HG03378 (cell line): ENCODE results near the gene FUT3.
"Not testable (repeated sequence)": the region's sequence is repeated elsewhere in the genome, so short reads cannot be mapped to it uniquely, and the experiment has no call there.

Experiments
- ATAC-seq: cut with Tn5 transposase; IDR thresholded peaks from one replicate; pipeline ENCODE4 v1.9.1; 2021; ENCODE audit warnings: mild to moderate bottlenecking, moderate library complexity; ENCODE audit not compliant: unreplicated experiment

FUT3 gene

DNA sequence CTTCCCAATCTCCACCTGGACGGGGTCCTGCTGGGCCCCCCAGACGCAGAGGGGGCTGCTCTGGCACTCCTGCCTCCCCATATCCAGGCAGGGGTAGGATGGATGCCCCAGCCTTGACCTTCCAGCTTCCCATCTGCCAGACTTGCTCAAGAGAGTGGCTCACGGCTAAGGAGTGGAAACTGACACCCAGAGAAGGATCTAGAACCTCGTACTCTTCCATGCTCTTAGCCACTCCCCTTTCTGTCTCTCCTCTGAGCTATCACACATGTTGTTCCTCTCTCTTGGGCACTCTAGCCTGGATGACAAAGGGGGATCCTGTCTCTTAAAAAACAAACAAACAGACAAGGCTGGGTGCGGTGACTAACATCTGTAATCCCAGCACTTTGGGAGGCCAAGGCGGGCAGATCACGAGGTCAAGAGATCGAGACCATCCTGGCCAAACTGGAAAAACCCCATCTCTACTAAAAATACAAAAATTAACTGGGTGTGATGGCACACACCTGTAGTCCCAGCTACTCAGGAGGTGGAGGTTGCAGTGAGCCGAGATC, 31.2 kb upstream of the FUT3 start:
- ATAC-seq: no peak

DNA sequence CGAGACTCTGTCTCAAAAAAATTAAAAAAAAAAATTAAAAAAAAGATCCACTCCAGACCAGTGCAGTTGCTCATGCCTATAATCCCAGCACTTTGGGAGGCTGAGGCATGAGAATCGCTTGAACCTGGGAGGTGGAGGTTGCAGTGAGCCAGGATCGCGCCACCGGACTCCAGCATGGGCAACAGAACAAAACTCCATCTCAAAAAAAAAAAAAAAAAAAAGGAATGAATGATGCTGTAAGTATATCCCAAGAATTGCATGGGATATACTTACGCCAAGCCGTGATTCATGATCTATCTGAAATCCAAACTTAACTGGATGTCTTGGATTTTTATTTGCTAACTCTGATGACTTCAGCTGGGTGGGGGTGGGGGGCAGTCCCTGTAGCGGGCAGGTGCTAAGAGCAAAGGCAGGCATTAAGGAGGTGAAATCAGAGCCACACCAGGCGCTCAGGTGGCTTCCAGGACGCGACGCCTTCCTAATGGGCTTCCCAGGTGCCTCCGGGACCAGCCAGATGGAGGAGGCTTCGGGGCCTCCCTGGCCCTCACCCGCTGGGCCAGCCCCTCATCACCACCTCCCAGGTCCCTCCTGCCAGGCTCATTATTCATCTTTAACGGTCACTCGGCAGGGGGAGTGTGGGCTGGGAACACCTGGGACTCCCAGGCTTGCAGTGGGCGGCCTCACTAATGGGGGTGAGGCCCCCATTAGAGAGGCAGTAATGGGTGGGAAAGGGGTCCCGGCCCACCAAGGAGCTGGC, 30.5 kb upstream of the FUT3 start:
- no peak for ATAC-seq

DNA sequence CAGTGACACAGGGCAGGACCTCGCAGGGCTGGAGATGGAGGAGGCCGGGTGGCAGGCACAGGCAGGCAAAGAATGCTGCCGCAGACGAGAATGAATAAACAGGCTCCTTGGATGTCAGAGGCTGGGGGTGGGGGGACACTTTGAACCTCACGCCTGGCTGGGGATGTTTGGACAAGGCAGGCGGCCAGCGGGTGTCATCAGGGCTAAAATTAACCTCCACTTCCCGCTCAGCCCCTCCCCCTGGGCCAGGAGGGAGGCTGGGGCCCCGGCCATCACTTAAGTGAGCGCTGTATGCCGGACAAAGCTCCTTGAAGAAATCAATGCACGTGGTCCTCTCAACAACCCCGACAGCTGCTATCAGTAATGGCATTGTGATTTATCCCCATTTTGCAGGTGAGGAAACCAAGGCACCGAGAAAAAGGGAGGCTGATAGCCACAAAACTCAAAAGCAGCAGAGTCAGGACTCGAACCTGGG, 29.4 kb upstream of the FUT3 start:
- no peak for ATAC-seq

DNA sequence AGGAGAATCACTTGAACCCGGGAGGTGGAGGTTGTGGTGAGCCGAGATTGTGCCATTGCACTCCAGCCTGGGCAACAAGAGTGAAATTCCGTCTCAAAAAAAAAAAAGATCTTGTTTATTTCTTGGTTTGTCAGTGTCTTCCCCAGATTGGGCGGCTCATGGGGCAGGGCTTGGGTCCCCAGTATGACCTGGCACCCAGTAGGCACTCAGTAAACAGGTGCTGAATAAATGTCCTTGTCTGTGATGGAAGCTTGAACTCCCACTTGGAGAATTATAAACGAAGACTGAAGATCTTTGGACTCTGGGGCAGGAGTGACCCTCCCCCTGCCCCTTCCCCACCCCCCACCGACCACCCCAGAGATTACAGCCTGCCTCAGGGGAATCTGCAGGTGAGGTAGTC, 28.9 kb upstream of the FUT3 start:
- ATAC-seq: no peak

DNA sequence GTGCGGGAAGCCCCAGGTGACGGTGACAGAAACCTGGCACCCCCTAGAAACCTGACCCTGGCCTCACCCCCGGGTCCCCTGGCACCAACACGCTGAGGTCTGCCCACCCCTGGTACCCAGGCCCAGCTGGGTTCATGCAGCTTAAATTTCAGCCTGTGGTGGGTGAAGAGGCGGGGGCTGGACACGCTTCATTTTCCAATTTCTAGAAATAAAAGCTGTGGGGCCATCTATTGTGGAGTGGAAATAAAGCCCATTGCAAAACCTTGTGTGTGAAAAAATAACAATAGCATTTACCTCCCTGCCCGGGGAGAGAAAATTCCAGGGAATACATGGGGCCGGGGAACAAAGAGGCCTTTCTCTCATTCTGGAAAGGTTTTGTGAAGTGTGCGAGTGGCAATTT, 26.6 kb upstream of the FUT3 start:
- ATAC-seq: no peak

DNA sequence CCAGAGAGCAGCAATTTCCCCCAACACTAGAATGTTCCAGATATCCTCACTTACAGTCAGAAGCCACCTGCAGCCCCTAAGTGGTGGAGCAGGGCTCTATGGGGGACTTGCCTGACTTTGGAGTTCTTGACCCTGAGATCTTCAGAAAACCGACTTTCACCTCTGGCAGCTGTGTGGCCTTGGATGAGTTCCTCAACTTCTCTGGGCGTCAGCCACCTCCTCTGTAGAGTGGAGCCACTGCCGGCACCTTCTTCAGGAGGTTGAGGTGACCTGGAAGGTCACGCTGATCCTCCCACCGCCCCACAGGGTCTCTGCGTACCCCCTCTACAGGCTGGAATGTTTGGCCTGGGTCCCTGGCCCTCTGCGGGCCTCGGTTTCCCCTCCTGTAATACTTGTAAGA, 26.2 kb upstream of the FUT3 start:
- no peak for ATAC-seq

DNA sequence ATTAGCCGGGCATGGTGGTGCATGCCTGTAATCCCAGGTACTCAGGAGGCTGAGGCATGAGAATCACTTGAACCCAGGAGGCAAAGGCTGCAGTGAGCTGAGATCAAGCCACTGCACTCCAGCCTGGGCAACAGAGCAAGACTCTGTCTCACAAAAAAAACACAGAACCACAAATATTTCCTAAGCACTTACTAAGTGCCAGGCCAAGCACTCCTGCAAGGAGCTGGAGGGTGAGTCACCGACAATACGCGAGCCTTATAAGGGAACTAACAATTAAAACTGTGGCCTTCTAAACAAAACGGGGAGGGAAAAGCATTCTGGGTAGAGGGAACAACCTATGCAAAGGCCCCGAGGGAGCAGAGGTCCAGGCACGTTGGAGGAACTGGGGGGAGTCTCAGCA, 23.2 kb upstream of the FUT3 start:
- ATAC-seq: not testable (repeated sequence)

DNA sequence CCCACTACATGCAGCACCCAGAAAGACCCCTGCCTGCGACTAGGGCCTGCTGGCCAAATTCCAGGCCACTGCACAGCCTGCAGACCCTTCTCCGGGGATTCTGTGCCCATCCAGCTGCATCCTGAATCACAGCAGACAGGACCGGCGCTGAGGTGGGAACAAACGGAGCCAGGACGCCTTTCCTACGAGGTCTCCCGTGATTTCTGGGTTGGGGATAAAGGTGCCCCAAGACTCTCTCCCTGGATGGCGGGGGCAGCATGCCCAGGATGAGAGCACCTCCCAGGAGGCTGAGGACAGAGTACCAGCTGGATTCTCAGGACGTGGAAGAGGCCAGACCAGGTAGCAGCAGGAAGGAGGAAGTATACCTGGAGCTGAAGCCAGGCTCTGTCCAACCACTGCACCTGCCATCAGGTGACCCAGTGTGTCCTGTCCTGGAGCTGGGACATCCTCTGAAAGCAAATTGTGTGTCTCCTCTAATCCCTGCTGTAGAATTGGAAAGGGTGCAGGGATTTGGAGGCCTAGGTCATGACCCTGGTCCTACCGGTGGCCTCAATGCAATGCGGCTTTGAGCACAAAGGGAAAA, 22.5 kb upstream of the FUT3 start:
- ATAC-seq: no peak

DNA sequence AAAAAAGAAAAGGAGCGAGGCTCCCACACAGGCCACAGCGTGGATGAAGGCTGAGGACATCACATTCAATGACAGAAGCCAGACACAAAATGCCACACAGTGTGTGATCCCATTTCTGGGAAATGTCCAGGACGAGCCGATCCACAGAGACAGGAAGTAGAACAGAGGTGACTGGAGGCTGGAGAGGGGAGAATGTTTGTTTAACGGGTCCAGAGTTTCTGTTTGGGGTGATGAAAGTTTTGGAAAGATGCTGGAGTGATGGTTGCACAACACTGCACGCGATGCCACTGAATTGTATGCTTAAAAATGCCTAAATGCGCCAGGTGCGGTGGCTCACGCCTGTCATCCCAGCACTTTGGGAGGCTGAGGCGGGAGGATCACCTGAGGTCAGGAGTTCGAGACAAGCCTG, 19.7 kb upstream of the FUT3 start:
- ATAC-seq: no peak

DNA sequence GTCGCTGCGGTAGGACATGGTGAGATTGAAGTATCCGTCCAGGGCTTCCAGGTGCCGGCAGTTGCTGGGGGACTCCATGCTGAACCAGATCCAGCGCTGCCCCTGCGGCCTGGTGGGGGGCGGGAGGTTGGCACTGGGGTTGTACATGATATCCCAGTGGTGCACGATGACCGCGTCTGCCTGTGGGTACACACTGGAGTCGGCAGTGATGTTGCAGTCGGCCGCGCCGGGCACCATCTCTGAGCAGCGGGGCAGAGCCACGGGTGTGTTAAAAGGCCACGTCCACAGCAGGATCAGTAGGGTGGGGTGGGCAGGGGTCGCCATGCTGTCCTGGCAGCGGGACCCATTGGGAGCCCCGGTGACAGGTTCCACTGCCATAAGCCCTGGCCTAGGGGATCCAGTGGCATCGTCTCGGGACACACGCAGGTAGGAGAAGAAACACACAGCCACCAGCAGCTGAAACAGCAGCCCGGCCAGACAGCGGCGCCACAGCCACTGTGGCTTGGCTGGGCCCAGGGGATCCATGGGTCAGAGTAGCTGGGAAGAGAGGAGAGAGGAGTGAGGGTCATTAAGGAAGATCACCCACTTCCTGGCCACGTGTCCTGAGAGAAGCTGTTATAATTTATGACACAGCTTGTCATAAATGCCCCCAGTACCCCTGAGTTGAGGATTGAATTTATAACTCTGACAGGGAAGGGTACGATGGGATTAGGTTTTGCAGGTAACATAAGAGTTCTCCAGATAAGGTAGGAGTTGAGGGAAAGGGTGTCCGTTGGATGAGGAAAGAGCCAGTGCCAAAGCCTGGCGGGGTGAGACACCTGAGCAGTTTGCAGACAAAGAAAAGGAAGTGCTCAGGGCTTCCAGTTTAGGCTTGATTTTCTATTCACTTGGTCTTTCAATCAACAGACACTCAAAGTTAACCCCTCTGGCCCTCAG, 16.2 kb upstream of the FUT3 start:
- no peak for ATAC-seq

DNA sequence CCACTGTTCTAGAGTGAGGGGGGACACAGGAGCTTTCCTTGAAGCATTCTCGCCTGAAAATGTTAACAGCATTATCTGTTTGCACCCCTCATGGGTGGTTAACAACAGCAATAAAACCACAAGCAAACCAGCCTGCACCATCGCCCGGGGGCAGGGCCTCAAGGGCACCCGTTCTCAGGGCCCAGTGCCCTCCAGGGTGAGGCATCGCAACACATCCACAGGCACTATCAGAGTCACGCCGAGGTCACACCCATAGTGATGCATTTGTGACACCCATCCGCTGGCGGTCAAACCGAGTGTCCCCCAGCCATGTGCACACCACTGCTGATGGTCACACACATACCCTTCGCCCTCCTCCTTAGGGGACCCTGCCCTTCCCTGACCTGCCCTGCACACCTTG, 14.5 kb upstream of the FUT3 start:
- ATAC-seq: no peak

DNA sequence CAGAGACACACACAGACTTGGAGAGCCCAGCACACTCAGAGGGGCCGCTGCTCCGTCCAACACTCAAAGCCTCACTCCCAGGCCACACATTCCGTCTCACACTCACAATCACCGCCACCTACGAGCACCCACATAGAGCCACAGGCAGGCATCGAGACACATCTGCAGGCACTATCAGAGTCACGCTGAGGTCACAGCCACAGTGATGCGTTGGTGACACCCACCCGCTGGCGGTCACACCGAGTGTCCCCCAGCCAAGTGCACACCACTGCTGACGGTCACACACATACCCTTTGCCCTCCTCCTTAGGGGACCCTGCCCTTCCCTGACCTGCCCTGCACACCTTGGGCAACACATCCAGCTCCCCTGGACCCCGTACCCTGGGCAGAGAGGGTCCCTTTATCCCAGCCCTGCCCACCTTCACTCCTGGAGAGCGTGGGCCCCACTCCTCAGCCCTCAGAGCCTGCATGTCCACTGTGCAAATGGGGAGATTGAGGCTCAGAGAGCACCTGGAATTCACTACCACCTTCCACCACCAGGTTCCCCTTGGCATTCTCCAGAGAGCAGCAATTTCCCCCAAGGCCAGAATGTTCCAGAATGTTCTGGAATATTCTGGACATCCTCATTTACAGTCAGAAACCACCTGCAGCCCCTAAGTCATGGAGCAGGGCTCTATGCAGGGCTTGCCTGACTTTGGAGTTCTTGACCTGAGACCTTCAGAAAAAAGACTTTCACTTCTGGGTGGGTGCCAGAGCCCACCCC, 13.7 kb upstream of the FUT3 start:
- ATAC-seq: no peak

DNA sequence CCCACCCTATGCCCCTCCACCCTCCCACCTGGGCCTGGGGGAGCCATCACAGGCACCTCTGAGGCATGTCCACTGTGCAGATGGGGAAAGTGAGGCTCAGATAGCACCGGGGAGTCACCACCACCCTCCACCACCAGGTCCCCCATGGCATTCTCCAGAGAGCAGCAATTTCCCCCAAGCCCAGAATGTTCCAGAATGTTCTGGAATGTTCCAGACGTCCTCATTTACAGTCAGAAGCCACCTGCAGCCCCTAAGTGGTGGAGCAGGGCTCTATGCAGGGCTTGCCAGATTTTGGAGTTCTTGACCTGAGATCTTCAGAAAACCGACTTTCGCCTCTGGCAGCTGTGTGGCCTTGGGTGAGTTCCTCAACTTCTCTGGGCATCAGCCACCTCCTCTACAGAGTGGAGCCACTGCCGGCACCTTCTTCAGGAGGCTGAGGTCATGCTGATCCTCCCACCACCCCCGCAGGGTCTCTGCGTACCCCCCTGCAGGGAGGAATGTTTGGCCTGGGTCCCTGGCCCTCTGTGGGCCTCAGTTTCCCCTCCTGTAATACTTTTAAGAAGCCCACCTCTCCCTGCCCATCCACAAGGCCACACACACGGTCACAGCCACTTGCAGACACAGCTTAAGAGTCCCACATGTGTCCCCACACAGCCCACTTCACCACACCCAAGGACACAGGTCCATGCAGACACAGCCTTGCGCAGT, 12.9 kb upstream of the FUT3 start:
- no peak for ATAC-seq

DNA sequence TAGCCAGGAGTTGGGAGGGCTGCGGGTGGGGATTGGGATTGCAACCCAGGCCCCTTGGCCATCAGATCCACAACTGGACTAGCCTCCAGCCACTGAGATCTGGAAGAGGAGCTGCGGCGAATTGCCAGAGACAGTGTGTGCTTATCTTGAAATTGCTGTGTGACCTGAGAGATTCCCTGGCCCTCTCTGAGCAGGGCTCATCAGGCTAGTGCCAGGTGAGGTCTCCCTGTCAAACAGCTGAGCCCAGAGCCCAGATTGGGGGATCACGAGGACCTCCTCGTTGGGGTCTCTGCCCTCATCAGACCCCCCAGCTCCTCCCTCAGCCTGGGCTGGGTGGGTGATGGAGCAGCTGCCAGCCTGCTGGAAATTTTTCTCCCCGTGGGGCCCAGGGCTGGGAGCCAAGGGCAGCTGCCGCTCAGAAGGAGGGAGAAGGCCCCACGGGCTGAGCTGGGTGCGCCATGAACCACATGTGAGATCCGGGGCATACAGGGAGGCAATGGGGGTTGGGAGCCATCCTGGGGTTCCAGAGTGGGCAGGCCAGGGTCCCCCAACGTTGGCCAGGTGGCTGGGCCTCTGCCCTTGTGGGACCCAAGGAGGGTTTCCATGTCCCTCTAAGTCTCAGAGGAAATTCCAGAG, 11.9 kb upstream of the FUT3 start:
- no peak for ATAC-seq

DNA sequence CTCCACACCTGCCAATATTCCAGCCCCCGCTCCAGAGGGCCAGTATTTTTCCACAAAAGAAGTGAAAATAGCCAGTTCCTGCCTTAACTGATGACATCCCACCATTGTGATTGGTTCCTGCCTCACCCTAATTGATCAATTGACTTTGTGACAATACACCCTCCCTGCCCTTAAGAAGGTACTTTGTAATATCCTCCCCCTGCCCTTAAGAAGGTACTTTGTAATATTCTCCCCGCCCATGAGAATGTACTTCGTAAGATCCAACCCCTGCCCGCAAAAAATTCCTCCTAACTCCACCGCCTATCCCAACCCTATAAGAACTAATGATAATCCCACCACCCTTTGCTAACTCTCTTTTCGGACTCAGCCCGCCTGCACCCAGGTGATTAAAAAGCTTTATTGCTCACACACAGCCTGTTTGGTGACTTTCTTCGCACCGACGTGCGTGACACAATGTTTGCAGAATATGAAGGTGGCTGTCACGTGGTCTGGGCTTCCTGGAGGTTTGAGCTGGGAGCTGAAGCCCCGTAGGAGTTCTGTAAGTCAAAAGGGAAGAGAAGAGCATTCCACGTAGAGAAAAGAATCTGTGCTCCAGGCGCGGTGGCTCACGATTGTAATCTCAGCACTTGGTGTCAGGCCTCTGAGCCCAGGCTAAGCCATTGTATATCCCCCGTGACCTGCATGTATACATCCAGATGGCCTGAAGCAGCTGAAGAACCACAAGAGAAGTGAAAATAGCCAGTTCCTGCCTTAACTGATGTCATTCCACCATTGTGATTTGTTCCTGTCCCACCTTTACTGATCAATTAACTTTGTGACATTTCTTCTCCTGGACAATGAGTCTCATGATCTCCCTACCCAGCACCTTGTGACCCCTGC, 6.2 kb upstream of the FUT3 start:
- ATAC-seq: no peak

DNA sequence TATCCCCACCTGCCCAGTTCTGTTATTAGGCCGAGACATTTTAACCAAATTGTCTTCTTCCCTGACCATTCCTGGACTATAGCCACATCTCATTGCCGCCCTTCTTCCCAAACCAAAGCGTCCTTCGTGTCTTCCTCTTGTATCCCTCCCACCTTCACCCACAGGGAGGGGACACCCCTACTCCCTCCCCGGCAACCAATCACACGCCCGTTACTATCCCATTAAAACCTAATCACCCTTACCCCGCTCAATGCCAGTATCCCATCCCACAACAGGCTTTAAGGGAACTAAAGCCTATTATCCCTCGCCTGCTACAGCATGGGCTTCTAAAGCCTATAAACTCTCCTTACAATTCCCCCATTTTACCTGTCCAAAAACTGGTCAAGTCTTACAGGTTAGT, 3.9 kb upstream of the FUT3 start:
- ATAC-seq: not testable (repeated sequence)

DNA sequence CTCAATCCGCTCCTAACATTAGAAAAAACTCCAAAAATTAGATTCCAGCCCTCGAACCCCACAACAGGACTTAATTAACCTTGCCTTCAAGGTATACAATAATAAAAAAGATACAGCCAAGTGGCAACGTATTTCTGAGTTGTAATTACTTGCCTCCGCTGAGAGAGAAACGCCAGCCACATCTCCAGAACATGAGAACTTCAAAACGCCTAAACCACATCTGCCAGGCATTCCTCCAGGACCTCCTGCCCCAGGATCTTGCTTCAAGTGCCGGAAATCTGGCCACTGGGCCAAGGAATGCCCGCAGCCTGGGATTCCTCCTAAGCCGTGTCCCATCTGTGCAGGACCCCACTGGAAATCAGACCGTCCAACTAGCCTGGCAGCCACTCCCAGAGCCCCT, 2.9 kb upstream of the FUT3 start:
- ATAC-seq: not testable (repeated sequence)

DNA sequence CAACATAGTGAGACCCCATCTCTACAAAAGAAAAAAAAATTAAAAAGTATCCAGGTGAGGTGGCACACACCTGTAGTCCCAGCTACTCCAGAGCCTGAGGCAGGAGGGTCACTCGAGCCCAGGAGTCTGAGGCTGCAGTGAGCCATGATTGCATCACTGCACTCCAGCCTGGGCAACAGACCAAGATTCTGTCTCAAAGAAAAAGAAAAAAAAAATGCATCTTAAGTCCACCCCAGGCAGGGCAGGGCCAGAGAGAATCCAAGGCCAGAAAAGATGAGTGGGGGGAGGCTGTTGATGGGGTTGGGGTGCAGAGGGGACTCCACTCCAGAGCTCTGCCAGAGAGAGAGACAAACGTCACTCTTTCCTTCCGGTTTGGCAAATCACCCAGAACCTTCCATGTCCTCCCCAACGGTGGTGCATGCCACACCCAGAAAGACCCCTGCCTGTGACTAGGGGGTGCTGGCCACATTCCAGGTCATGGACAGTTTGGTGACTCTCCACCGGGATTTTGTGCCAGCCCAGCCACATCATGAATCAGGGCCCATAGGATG, 431 bp downstream of the FUT3 start:
- no peak for ATAC-seq
